K562 (cell line): Measurements from ENCODE around the gene LRRC59. TPM values are rescaled to one million over a fixed set of nuclear protein-coding genes. Genes with fewer than 3 reads are reported as not detected.

Experiments used
- ARNT ChIP-seq, 2 experiments: fragments of 450-650 bp; IDR thresholded peaks; 2 replicates each; pipeline ENCODE4 v1.6.1; 2016; ENCODE audit warnings: mild to moderate bottlenecking in 1 of 2
- CBX1 ChIP-seq: sonication (generic); IDR thresholded peaks from 2 replicates; pipeline ENCODE4 v1.6.1; 2016; ENCODE audit warnings: antibody characterized with exemption, low read depth, mild to moderate bottlenecking
- CEBPB ChIP-seq: fragments of 450-650 bp; IDR thresholded peaks from 2 replicates; pipeline ENCODE4 v1.6.1; 2016; ENCODE audit warnings: missing genetic modification characterization, missing compliant biosample characterization
- CREM ChIP-seq: IDR thresholded peaks from 2 replicates; pipeline ENCODE4 v1.6.1; 2014; ENCODE audit warnings: antibody characterized with exemption, low read depth
- KLF1 ChIP-seq: fragments of 450-650 bp; IDR thresholded peaks from 2 replicates; pipeline ENCODE4 v1.6.1; 2016; ENCODE audit warnings: missing genetic modification characterization, missing compliant biosample characterization
- MCM5 ChIP-seq: fragments of 450-650 bp; IDR thresholded peaks from 2 replicates; pipeline ENCODE4 v1.6.1; 2016; ENCODE audit warnings: low read depth
- MEIS2 ChIP-seq: fragments of 450-650 bp; IDR thresholded peaks from 2 replicates; pipeline ENCODE4 v1.6.1; 2014; ENCODE audit warnings: mild to moderate bottlenecking; ENCODE audit not compliant: partially characterized antibody
- NR2C2 ChIP-seq, 2 experiments: fragments of 200-800 bp in 1 of 2; sonication (Bioruptor generic) in 1 of 2; sonication (generic) in 1 of 2; formaldehyde crosslinking in 1 of 2; IDR thresholded peaks; 2 replicates each; pipeline versions ENCODE4 v1.6.1 to v1.8.0; 2016 to 2022; ENCODE audit warnings: mild to moderate bottlenecking in 1 of 2, missing compliant biosample characterization in 1 of 2, missing genetic modification characterization in 1 of 2, missing genetic modification reagents in 1 of 2
- POLR2AphosphoS2 ChIP-seq: IDR thresholded peaks from 2 replicates; pipeline ENCODE4 v1.6.1; 2012; ENCODE audit warnings: low read length, improper control_type of control experiment
- RAD21 ChIP-seq, 2 experiments: fragments of 250-450 bp in 1 of 2; fragments of 450-650 bp in 1 of 2; sonication (Bioruptor Pico) in 1 of 2; formaldehyde crosslinking in 1 of 2; IDR thresholded peaks in 1 of 2; conservative IDR thresholded peaks in 1 of 2; 2 replicates each; pipeline versions ENCODE4 v1.4.0 to v1.8.0; 2020 to 2022; ENCODE audit warnings: mild to moderate bottlenecking in 2 of 2, moderate library complexity in 1 of 2
- RNF2 ChIP-seq: sonication (generic); IDR thresholded peaks from 2 replicates; pipeline ENCODE4 v1.6.1; 2016
- SIN3A ChIP-seq, 2 experiments: fragments of 150-350 bp in 1 of 2; IDR thresholded peaks; 2 replicates each; pipeline ENCODE4 v1.6.1; 2011 to 2016; ENCODE audit warnings: borderline replicate concordance in 2 of 2, low read depth in 2 of 2, low read length in 2 of 2, mild to moderate bottlenecking in 2 of 2, moderate library complexity in 2 of 2; ENCODE audit not compliant: control insufficient read depth in 1 of 2
- SMAD1 ChIP-seq: fragments of 150-350 bp; IDR thresholded peaks from 2 replicates; pipeline ENCODE4 v1.6.1; 2014; ENCODE audit warnings: low read length, low read depth; ENCODE audit not compliant: partially characterized antibody
- SMAD4 ChIP-seq: fragments of 250-450 bp; sonication (Bioruptor Pico); conservative IDR thresholded peaks from 2 replicates; pipeline ENCODE4 v1.8.0; 2021; ENCODE audit warnings: inconsistent platforms, mild to moderate bottlenecking, moderate library complexity
- SP1 ChIP-seq: sonication (generic); formaldehyde crosslinking; IDR thresholded peaks from 2 replicates; pipeline ENCODE4 v1.8.1; 2022; ENCODE audit warnings: mild to moderate bottlenecking, missing genetic modification reagents
- SREBF2 ChIP-seq: sonication (generic); formaldehyde crosslinking; IDR thresholded peaks from 2 replicates; pipeline ENCODE4 v1.4.0; 2020; ENCODE audit warnings: mild to moderate bottlenecking, missing genetic modification reagents
- SRSF9 ChIP-seq: fragments of 200-400 bp; formaldehyde crosslinking; IDR thresholded peaks from 2 replicates; pipeline ENCODE4 v1.6.1; 2017; ENCODE audit warnings: low read depth, low read length, borderline replicate concordance
- TCF3 ChIP-seq: sonication (generic); formaldehyde crosslinking; IDR thresholded peaks from 2 replicates; pipeline ENCODE4 v1.4.0; 2020; ENCODE audit warnings: mild to moderate bottlenecking, missing genetic modification reagents
- TFAM ChIP-seq: fragments of 250-450 bp; sonication (Bioruptor Pico); conservative IDR thresholded peaks from 2 replicates; pipeline ENCODE4 v1.5.0; 2021; ENCODE audit warnings: mild to moderate bottlenecking, moderate library complexity
- ZFX ChIP-seq: sonication (generic); formaldehyde crosslinking; IDR thresholded peaks from 2 replicates; pipeline ENCODE4 v1.8.0; 2022; ENCODE audit warnings: mild to moderate bottlenecking, missing genetic modification reagents, moderate library complexity
- ZNF584 ChIP-seq: fragments of 200-800 bp; sonication (Bioruptor generic); IDR thresholded peaks from 2 replicates; pipeline ENCODE4 v1.6.1; 2016; ENCODE audit warnings: low read depth, mild to moderate bottlenecking, missing genetic modification characterization, missing compliant biosample characterization
- polyA plus RNA-seq, 8 experiments: library from polyadenylated mRNA; depleted of rRNA in 4 of 8; stranded (reverse) in 5 of 8; unstranded in 3 of 8; fragments of >200 nt; fragmentation: Nextera tagmentation in 2 of 8; fragmentation: Illumina TruSeq in 1 of 8; extraction: Ambion mirVana in 2 of 8; extraction: Trizol in 1 of 8; gene quantifications; 2 replicates each; pipeline versions ENCODE4 v1.2.1 to v1.2.3, GENCODE V29; 2011 to 2014; ENCODE audit warnings: inconsistent platforms in 1 of 8, missing spikeins in 1 of 8
- total RNA-seq, 7 experiments: library from RNA; depleted of rRNA in 6 of 7; stranded (reverse); fragments of >200 nt in 6 of 7; fragmentation: Illumina TruSeq in 2 of 7; extraction: Trizol in 2 of 7; gene quantifications; 2 replicates each; pipeline versions ENCODE4 v1.2.1 to v1.2.3, GENCODE V29; 2011 to 2021; ENCODE audit warnings: low replicate concordance in 1 of 7
- TF ChIP-seq, protein P1 (sequence below), 2 experiments: fragments of 450-650 bp; conservative IDR thresholded peaks; 2 replicates each; pipeline ENCODE4 v1.6.1; 2017; ENCODE audit warnings: mild to moderate bottlenecking in 2 of 2, moderate library complexity in 2 of 2
- TF ChIP-seq, protein P2 (sequence below): fragments of 250-450 bp; sonication (Bioruptor Pico); IDR thresholded peaks from 2 replicates; pipeline ENCODE4 v1.9.0; 2021; ENCODE audit warnings: mild to moderate bottlenecking, inconsistent platforms

The LRRC59 gene
- total and polyA plus RNA-seq, 9 of the 15 experiments (the other 6 are each of a cell fraction or from before 2014, with no cell fraction given): 27.8 to 244 (median 154) TPM

GRCh38 chr17:50426814-50427787, 29.8 kb upstream of the LRRC59 start (continued):
- TF ChIP-seq POLR2AphosphoS2: no peak
- no peak for TF ChIP-seq SIN3A (IDR thresholded peaks at IDR 0.05; ENCODE audit: borderline replicate concordance in 2 of 2, control insufficient read depth in 1 of 2, low read depth in 2 of 2, low read length in 2 of 2)
- TF ChIP-seq CREM: 0 out of 2 replicates have a peak, but pooled peaks have one; percentile 7
- 0 out of 2 replicates have a peak, but pooled peaks have one; percentile 24 for TF ChIP-seq SMAD4 (CRISPR knock-in tag)
- TF ChIP-seq ZNF584 (CRISPR knock-in tag): no peak
- TF ChIP-seq NR2C2 (CRISPR knock-in tag; IDR thresholded peaks at IDR 0.05): no peak
- TF ChIP-seq NR2C2 (tag; IDR thresholded peaks at IDR 0.05): peak; percentile 70; the same call in 1 of the 2 replicates
- TF ChIP-seq, protein P1, sequence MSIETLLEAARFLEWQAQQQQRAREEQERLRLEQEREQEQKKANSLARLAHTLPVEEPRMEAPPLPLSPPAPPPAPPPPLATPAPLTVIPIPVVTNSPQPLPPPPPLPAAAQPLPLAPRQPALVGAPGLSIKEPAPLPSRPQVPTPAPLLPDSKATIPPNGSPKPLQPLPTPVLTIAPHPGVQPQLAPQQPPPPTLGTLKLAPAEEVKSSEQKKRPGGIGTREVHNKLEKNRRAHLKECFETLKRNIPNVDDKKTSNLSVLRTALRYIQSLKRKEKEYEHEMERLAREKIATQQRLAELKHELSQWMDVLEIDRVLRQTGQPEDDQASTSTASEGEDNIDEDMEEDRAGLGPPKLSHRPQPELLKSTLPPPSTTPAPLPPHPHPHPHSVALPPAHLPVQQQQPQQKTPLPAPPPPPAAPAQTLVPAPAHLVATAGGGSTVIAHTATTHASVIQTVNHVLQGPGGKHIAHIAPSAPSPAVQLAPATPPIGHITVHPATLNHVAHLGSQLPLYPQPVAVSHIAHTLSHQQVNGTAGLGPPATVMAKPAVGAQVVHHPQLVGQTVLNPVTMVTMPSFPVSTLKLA (conservative IDR thresholded peaks at IDR 0.05): peak in 1 of 2 experiments; percentile 27; a peak in 1 of 4 replicates
- TF ChIP-seq, protein P2, sequence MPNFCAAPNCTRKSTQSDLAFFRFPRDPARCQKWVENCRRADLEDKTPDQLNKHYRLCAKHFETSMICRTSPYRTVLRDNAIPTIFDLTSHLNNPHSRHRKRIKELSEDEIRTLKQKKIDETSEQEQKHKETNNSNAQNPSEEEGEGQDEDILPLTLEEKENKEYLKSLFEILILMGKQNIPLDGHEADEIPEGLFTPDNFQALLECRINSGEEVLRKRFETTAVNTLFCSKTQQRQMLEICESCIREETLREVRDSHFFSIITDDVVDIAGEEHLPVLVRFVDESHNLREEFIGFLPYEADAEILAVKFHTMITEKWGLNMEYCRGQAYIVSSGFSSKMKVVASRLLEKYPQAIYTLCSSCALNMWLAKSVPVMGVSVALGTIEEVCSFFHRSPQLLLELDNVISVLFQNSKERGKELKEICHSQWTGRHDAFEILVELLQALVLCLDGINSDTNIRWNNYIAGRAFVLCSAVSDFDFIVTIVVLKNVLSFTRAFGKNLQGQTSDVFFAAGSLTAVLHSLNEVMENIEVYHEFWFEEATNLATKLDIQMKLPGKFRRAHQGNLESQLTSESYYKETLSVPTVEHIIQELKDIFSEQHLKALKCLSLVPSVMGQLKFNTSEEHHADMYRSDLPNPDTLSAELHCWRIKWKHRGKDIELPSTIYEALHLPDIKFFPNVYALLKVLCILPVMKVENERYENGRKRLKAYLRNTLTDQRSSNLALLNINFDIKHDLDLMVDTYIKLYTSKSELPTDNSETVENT (CRISPR knock-in tag): peak; percentile 69; the same call in 1 of the 2 replicates
- no peak for TF ChIP-seq SP1 (CRISPR knock-in tag)
- 0 out of 4 replicates have a peak, but pooled peaks of 1 of the 2 experiments have one; percentile 44 for TF ChIP-seq ARNT (IDR thresholded peaks at IDR 0.05)
- no peak for TF ChIP-seq CBX1
- TF ChIP-seq RNF2: no peak
- no peak for TF ChIP-seq SMAD1
- peak; percentile 68 for TF ChIP-seq MEIS2
- TF ChIP-seq MCM5: no peak
- no peak for TF ChIP-seq SREBF2 (CRISPR knock-in tag)
- TF ChIP-seq SRSF9: no peak
- TF ChIP-seq CEBPB: no peak
- 0 out of 4 replicates have a peak, but pooled peaks of 1 of the 2 experiments have one; percentile 14 for TF ChIP-seq RAD21 (CRISPR knock-in tag; conservative IDR thresholded peaks at IDR 0.05 in 1 of 2, IDR thresholded peaks at IDR 0.05 in 1 of 2)
- TF ChIP-seq KLF1 (tag): no peak
- TF ChIP-seq TFAM: no peak
- peak; percentile 33; the same call in 1 of the 2 replicates for TF ChIP-seq TCF3 (CRISPR knock-in tag)
- TF ChIP-seq ZFX (CRISPR knock-in tag): peak; percentile 54; the same call in 1 of the 2 replicates
